Nephron progenitor cell (in vitro differentiated cells): ENCODE results near the gene ZXDC.
A peak's percentile ranks its signal among the peaks of the same experiment; 100 is the strongest.

Experiments
- DNase-seq: peaks from one replicate; pipeline ENCODE4 v3.0.0; 2021
- H3K27ac Mint-ChIP-seq: 2 replicates; pipeline ENCODE4 v1.8.0; 2021; ENCODE audit warnings: mild to moderate bottlenecking, moderate library complexity, mixed read lengths
- H3K27me3 Mint-ChIP-seq: 2 replicates; pipeline ENCODE4 v1.8.0; 2021; ENCODE audit warnings: mild to moderate bottlenecking, low read depth, mixed read lengths; ENCODE audit not compliant: poor library complexity
- H3K36me3 Mint-ChIP-seq: 2 replicates; pipeline ENCODE4 v1.8.0; 2021; ENCODE audit warnings: low read depth, mixed read lengths
- H3K4me1 Mint-ChIP-seq: 2 replicates; pipeline ENCODE4 v1.8.0; 2021; ENCODE audit warnings: mixed read lengths
- H3K4me3 Mint-ChIP-seq: 2 replicates; pipeline ENCODE4 v1.8.0; 2021; ENCODE audit warnings: mild to moderate bottlenecking, moderate library complexity, mixed read lengths
- H3K9me3 Mint-ChIP-seq: 2 replicates; pipeline ENCODE4 v1.8.0; 2021; ENCODE audit warnings: mild to moderate bottlenecking, moderate library complexity, mixed read lengths
- TF ChIP-seq, protein P1 (sequence below): fragments of 200-600 bp; sonication (generic); IDR thresholded peaks from 2 replicates; pipeline ENCODE4 v1.5.0; 2021; ENCODE audit warnings: antibody characterized with exemption

Gene ZXDC, protein sequence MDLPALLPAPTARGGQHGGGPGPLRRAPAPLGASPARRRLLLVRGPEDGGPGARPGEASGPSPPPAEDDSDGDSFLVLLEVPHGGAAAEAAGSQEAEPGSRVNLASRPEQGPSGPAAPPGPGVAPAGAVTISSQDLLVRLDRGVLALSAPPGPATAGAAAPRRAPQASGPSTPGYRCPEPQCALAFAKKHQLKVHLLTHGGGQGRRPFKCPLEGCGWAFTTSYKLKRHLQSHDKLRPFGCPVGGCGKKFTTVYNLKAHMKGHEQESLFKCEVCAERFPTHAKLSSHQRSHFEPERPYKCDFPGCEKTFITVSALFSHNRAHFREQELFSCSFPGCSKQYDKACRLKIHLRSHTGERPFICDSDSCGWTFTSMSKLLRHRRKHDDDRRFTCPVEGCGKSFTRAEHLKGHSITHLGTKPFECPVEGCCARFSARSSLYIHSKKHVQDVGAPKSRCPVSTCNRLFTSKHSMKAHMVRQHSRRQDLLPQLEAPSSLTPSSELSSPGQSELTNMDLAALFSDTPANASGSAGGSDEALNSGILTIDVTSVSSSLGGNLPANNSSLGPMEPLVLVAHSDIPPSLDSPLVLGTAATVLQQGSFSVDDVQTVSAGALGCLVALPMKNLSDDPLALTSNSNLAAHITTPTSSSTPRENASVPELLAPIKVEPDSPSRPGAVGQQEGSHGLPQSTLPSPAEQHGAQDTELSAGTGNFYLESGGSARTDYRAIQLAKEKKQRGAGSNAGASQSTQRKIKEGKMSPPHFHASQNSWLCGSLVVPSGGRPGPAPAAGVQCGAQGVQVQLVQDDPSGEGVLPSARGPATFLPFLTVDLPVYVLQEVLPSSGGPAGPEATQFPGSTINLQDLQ

DNA sequence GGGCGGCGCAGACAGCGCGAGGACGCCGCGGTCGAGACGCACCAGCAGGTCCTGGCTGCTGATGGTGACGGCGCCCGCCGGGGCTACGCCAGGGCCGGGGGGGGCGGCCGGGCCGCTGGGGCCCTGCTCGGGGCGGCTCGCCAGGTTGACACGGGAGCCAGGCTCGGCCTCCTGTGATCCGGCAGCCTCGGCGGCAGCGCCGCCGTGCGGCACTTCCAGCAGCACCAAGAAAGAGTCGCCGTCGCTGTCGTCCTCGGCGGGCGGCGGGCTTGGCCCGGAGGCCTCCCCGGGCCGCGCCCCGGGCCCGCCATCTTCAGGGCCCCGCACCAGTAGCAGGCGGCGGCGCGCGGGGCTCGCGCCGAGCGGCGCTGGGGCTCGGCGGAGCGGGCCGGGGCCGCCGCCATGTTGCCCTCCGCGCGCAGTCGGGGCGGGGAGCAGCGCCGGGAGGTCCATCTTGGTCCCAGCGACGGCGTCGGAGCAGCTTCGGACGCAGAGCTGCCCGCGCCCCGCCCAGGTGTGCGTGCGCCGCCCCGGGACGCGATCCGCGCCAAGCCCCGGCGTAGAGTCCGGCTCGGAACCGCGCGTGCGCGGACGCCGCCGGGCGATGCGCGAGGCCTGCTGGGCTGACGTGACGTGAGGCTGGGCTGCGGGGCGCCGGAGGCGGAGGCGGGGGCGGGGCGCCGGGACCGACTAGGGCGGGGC is at the start of gene ZXDC:
ZXDC (minus strand) TSS at position 479 of the 702 bp plus-strand sequence; CDS start at position 453, 26 bp downstream.
- Mint-ChIP-seq H3K27ac (peak within 1 kb of the TSS; percentile 86), H3K4me1 (peaks cover 41% of the 10 kb centered on the region), H3K36me3 (peaks cover 11% of the 10 kb centered on the region), H3K4me3 (peak within 1 kb of the TSS; percentile 91), H3K27me3 (peaks cover 16% of the 10 kb centered on the region), H3K9me3 (no peaks in the 10 kb centered on the region)
- TF ChIP-seq, protein P1, sequence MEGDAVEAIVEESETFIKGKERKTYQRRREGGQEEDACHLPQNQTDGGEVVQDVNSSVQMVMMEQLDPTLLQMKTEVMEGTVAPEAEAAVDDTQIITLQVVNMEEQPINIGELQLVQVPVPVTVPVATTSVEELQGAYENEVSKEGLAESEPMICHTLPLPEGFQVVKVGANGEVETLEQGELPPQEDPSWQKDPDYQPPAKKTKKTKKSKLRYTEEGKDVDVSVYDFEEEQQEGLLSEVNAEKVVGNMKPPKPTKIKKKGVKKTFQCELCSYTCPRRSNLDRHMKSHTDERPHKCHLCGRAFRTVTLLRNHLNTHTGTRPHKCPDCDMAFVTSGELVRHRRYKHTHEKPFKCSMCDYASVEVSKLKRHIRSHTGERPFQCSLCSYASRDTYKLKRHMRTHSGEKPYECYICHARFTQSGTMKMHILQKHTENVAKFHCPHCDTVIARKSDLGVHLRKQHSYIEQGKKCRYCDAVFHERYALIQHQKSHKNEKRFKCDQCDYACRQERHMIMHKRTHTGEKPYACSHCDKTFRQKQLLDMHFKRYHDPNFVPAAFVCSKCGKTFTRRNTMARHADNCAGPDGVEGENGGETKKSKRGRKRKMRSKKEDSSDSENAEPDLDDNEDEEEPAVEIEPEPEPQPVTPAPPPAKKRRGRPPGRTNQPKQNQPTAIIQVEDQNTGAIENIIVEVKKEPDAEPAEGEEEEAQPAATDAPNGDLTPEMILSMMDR: no peak
- peak; percentile 94 for DNase-seq

DNA sequence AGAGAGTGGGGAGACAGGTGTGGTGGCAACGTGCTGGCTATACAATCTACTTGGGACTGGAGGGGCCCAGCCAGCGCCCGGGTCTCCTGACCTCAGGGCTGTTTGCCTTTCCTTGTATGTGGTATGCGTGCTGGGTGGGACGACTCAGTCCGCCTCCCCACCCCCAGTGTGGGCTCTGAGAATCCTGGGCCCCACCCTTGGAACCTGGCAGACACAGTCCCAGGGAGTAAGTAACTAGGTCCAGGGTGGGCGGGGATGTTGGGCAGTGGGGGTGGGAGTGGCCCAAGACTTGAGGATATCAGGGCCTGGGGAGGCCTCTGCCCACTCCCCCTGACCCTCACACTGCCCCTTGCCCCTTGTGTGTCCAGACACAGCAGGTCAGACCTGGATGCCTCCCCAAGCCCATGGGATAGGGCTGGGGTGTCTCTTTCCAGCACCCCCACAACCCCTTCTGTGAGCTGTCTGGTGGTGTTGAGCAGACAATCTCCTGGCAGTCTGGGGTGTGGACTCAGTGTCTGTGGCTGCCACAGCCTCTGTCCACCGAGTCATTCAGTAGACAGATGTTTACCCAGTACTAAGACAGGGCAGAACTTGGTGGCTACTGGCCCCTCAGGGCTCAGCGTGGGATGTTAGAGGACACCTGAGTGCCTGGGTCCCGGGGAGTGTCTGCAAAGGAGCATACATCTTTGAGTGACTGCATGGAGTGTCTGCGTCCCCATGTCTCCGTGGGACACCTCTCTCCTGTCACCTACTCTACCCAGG is 49.6 kb upstream of the ZXDC start:
- H3K36me3 Mint-ChIP-seq: no peaks in the 10 kb centered on the region
- H3K9me3 Mint-ChIP-seq: no peaks in the 10 kb centered on the region
- peaks cover 48% of the 10 kb centered on the region for H3K27me3 Mint-ChIP-seq
- H3K4me1 Mint-ChIP-seq: peaks cover 5% of the 10 kb centered on the region
- peak overlapping the region; percentile 78 for H3K4me3 Mint-ChIP-seq
- H3K27ac Mint-ChIP-seq: no peak overlapping the region
- DNase-seq: no peak
- TF ChIP-seq, protein P1: no peak

DNA sequence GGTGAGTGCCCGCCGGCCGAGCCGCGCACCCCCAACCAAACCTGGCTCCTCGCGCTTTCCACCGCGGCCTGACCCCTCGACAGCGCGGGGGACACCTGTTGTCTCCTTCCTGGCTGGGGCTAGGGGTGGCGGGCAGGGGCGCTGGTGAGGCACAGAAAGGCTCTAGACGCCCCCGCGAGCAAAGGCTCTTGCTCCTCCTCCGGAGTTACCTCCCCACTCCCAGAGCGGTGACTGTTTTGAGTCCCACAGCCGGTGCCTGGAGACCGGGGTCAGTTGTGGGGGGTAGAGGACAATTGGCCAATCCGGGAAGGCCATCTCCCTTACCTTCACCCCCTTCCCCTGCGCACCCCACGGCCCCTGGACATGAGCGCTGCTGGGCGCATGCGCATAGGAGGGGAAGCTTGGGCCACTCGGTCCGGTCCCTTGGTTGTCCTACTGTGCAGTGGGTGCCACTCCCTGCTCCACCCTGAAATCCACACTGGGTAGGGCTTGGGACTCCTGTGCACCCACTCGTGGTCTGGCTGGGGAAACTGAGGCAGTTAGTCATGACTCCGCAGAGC is 48.8 kb upstream of the ZXDC start:
- no peaks in the 10 kb centered on the region for H3K9me3 Mint-ChIP-seq
- DNase-seq: no peak
- H3K4me3 Mint-ChIP-seq: peak overlapping the region; percentile 78
- H3K36me3 Mint-ChIP-seq: no peaks in the 10 kb centered on the region
- H3K4me1 Mint-ChIP-seq: peaks cover 5% of the 10 kb centered on the region
- no peak overlapping the region for H3K27ac Mint-ChIP-seq
- H3K27me3 Mint-ChIP-seq: peaks cover 47% of the 10 kb centered on the region
- TF ChIP-seq, protein P1: no peak

DNA sequence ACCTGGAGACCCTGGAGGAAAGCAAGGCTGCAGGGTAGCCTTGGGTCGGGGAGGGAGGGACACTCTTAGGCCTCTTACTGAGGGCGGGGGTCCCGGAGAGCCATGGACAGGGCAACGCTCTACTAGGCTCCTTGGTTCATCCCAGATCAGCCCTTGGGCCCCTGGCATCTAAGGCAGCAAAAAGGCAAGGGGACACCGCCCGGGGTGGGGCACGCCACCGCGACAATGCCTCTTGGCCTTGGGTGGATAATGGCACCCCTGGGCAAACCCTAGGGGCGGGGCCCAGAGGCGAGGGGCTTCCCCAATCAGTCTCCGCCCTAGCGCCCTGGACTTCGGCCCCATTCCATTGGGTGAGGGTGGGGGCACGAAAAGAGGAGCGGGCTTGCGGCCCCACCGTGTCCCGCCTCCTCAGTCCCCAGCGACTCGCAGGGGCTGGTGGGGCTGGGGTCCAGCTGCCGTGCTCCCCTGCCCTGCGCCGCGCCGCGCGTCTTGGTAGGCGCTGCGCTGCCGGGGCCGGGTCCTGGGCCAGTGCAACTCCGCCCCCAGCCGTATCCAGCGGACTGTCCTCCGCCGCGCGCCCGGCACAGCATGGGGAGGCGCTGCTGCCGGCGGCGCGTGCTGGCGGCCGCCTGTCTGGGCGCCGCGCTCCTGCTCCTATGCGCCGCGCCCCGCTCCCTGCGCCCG is 48.2 kb upstream of the ZXDC start, which contains the start of gene CHST13:
CHST13 (plus strand) TSS at position 411 of the 684 bp plus-strand sequence; CDS start at position 589, 178 bp downstream.
- Mint-ChIP-seq H3K9me3 (no peaks in the 10 kb centered on the region), H3K4me3 (peak within 1 kb of the TSS; percentile 78), H3K36me3 (no peaks in the 10 kb centered on the region), H3K4me1 (peaks cover 2% of the 10 kb centered on the region), H3K27ac (no peak within 1 kb of the TSS), H3K27me3 (peaks cover 46% of the 10 kb centered on the region)
- TF ChIP-seq, protein P1: no peak
- DNase-seq: peak; percentile 80
